ENCODE measurements around the gene B2M.

GRCh38 chr15:44667039-44667360 lies 44.3 kb upstream of the B2M start:
- TF ChIP-seq JUN (CRISPR knock-in tag; IDR thresholded peaks at IDR 0.05) (no peak), ZNF777 (CRISPR knock-in tag; IDR thresholded peaks at IDR 0.05) (no peak), IRF9 (CRISPR knock-in tag; IDR thresholded peaks at IDR 0.05; ENCODE audit: borderline replicate concordance) (no peak), TP53 (CRISPR knock-in tag; conservative IDR thresholded peaks at IDR 0.05) (no peak), ZNF629 (CRISPR knock-in tag; conservative IDR thresholded peaks at IDR 0.05) (no peak), GATAD1 (CRISPR knock-in tag; IDR thresholded peaks at IDR 0.05) (no peak), LBX2 (CRISPR knock-in tag; IDR thresholded peaks at IDR 0.05; ENCODE audit: borderline replicate concordance) (no peak), BCL3 (CRISPR knock-in tag; IDR thresholded peaks at IDR 0.05) (no peak), RNF219 (CRISPR knock-in tag; IDR thresholded peaks at IDR 0.05) (no peak), ZNF274 (CRISPR knock-in tag; IDR thresholded peaks at IDR 0.05) (no peak), ZBTB38 (CRISPR knock-in tag; IDR thresholded peaks at IDR 0.05) (no peak), ATF4 (CRISPR knock-in tag; IDR thresholded peaks at IDR 0.05) (no peak), CTCF (CRISPR knock-in tag; IDR thresholded peaks at IDR 0.05) (no peak), ELF1 (CRISPR knock-in tag; IDR thresholded peaks at IDR 0.05) (no peak)
